ENCODE measurements around the gene KLHL22.
"Not testable (repeated sequence)": the region's sequence is repeated elsewhere in the genome, so short reads cannot be mapped to it uniquely, and the experiment has no call there.

Gene KLHL22

DNA sequence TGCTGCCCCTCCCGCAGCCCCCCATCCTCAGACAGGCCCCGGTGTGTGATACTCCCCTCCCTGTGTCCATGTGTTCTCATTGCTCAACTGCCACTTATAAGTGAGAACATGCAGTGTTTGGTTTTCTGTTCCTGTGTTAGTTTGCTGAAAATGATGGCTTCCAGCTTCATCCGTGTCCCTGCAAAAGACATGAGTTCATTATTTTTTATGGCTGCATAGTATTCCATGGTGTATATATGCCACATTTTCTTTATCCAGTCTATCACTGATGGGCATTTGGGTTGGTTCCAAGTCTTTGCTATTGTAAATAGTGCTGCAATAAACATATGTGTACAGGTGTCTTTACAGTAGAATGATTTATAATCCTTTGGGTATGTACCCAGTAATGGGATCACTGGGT, 80.4 kb downstream of the KLHL22 start:
- not testable (repeated sequence) for DNase-seq

GRCh38 chr22:20414450-20414849, 81.1 kb downstream of the KLHL22 start:
- no peak for DNase-seq

- no peak for DNase-seq
These were observed 81.5 kb downstream of the KLHL22 start for GRCh38 chr22:20414059-20414440.

DNA sequence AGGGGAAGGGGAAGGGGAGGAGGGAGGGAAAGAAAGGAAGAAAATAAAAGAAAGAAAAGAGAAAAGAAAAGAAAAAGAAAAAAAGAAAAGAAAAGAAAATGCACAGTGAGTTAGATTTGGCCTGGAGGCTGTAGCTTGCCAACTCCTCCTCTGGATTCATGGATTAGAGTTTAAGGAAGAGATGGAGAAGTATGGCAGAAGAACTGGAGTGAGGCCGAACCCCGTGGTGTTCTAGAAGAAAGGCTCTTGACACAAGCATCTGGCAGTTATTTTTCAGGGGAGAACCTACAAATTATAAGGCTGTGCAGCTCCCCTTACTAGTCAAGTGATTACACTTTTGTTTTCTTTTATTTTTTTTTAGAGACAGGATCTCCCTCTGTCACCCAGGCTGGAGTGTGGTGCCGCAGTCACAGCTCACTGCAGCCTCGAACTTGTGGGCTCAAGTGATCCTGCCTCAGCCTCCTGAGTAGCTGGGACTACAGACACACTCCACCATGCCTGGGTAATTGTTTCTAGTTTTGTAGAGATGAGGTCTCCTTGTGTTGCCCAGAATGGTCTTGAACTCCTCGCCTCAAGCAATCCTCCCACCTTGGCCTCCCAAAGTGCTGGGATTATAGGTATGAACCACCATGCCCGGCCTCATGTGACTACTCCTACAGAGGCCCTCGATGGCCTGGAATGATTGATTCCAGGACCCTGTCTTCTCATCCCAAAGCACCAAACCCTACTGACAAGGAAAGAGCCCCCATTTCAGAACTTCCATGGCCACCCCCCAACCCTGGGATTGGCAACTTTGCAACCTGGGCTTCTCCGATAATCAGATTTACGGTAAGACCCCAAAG, 82.2 kb downstream of the KLHL22 start:
- no peak for DNase-seq

DNA sequence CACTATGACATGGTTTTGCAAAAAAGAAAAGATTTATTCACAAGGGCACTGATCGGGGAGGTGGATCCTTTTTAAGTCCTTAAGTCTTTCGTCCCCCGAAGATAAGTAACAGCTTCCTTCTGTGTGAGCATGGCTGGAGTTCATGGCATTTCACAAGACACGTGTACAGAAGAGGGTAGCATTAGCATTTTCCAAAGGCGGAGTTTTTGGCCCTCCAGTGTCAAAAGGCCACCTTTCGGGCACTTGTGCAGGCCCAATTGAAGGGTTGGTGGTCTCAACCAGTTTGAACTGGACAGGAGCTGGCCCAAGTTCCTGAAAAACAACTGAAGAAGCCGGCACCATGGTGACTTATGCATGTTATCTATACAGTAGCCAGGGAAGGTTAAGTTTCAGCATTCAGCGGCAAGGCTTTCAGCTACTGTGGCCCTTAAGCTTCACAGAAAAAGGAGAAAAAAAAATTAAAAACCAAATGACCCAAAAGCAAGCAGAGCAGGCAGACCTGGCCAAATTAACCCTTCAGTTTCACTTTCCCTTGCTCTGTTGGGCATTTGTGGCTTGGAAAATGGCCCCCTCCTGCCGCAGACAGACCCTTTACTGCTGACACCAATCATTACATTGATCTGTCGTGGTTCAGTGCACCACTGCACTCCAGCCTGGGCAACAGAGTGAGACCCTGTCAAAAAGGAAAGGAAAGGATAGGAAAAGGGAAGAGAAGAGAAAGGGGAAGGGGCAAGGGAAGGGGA, 83.0 kb downstream of the KLHL22 start:
- DNase-seq = no peak

DNA sequence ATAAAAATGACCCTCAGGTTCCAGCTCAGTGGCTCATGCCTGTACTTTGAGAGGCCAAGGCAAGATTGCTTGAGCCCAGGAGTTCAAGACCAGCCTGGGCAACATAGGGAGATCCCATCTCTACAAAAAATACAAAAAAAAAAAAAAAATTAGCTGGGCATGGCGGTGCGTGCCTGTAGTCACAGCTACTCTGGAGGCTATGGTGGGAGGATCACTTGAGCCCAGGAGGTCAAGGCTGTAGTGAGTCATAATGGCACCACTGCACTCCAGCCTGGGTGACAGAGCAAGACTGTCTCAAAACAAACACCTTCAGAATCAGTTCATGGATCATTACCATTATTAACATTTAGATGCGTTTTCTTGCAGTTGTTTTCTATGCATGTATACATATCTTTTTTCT, 86.2 kb downstream of the KLHL22 start:
- not testable (repeated sequence) for DNase-seq

- no peak for DNase-seq
These were observed 86.7 kb downstream of the KLHL22 start for GRCh38 chr22:20408891-20409290.

- no peak for DNase-seq
These were observed 87.8 kb downstream of the KLHL22 start for GRCh38 chr22:20407829-20408228.

DNA sequence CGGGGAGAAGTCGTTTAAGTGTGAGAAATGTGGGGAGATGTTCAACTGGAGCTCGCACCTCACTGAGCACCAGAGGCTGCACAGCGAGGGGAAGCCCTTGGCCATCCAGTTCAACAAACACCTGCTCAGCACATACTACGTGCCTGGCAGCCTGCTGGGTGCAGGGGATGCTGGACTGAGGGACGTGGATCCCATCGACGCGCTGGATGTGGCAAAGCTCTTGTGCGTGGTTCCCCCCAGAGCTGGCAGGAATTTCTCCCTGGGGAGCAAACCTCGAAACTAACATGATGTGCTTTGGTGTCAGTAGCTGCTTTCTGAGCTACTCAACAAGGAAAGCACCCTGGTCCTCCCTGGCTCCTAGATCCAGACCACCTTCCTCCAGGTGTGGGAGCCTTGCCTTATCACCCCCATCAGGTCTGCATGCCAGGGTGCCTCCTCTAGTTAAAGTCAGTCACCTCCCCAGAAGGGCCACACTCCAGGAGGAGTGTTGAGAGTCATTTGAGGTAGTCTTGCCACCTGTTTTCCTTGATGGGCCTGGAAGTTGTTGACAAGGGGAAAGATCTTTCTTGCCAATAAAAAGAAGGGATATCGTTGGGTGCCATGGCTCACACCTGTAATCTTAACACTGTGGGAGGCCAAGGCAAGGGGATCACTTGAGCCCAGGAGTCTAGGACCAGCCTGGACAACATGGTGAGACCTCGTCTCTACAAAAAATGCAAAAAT, 88.7 kb downstream of the KLHL22 start:
- DNase-seq = no peak

DNA sequence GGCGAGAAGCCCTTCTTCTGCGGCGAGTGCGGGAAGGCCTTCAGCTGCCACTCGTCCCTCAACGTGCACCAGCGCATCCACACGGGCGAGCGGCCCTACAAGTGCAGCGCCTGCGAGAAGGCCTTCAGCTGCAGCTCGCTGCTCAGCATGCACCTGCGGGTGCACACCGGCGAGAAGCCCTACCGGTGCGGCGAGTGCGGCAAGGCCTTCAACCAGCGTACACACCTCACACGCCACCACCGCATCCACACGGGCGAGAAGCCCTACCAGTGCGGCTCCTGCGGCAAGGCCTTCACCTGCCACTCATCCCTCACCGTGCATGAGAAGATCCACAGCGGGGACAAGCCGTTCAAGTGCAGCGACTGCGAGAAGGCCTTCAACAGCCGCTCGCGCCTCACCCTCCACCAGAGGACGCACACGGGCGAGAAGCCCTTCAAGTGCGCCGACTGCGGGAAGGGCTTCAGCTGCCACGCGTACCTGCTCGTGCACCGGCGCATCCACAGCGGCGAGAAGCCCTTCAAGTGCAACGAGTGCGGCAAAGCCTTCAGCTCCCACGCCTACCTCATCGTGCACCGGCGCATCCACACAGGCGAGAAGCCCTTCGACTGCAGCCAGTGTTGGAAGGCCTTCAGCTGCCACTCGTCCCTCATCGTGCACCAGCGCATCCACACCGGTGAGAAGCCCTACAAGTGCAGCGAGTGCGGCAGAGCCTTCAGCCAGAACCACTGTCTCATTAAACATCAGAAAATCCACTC, 89.5 kb downstream of the KLHL22 start:
- DNase-seq = no peak

DNA sequence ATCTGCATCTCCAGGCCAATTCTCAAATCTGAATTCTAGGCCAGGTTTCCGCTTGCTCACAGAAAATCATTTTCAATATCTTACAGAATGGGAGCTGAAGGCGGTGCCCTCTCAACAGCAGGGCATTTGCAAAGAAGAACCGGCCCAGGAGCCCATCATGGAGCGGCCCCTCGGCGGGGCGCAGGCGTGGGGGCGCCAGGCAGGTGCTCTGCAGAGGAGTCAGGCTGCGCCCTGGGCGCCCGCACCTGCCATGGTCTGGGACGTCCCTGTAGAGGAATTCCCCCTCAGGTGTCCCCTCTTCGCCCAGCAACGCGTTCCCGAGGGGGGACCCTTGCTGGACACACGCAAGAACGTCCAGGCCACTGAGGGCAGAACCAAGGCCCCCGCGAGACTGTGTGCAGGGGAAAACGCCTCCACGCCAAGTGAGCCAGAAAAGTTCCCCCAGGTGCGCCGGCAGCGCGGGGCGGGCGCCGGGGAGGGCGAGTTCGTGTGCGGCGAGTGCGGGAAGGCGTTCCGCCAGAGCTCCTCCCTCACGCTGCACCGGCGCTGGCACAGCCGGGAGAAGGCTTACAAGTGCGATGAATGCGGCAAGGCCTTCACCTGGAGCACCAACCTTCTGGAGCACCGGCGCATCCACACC, 90.2 kb downstream of the KLHL22 start:
- no peak for DNase-seq

DNA sequence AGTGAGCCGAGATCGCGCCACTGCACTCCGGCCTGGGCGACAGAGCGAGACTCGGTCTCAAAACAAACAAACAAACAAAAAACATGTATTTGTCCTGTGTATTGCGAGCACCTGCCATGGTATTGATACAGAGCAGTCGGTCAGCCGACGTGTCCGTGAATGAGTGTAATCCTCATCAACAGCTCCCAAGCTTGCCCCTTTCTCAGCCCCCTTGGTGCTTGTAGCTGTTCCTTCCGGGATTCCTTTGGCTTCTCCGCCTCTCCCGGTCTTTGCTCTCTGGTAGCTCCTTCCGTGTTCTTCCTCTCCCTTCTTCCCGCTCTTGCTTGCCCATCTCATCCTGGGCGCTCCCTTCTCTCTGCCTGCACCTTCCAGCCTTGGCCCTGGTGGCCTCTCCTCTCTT, 90.7 kb downstream of the KLHL22 start:
- no peak for DNase-seq

DNA sequence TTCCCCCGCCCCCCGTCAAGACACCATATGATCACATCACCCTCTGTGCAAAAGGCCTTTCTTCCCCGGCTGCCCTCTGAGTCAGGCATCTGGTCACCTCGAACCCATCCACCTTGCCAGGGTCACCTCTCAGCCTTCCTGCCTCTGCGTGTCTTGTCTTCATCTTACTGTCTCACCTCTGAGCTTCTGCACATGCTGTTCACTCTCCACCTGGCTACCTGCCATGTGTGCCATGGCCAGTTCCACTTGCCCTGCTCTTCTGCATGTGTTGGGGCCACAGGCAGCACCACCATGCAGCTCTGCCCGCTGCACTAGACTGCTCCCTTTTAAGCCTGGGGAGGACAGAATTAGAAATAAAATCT, 91.8 kb downstream of the KLHL22 start:
- no peak for DNase-seq

DNA sequence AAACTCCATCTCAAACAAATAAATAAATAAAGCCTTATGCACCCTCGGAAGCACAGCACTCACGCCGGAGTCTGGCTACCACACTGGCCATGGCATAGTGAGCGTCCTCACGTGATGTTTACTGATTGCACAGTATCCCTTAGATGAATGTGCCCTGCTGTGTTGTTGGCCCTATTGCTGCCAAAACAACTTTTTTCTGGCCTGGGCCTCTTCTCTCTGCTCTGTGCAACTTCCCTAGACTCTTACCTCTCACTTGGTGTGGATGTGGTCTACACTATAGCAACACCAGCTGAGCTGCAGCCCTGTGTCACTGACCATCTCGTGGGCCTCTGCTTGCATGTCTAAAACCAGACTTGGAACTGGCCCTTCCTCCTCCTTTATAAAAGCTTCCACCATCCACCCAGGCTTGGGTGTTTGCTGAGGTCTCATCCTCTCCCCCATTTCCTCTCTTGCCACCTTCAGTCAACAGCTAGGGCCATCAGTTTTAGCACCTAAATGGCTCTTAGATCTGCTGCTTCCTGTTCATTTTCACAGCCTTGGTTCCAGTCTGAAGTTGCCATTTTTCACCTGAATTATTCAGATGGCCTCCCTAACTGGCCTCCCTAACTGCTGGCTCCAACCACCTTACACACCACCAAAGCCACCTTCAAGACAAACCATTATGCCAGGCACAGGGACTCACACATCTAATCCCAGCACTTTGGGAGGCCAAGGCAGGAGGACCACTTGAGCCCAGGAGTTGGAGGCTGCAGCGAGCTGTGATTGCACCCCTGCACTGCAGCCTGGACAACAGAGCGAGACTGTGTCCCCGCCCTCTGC, 92.4 kb downstream of the KLHL22 start:
- no peak for DNase-seq

DNA sequence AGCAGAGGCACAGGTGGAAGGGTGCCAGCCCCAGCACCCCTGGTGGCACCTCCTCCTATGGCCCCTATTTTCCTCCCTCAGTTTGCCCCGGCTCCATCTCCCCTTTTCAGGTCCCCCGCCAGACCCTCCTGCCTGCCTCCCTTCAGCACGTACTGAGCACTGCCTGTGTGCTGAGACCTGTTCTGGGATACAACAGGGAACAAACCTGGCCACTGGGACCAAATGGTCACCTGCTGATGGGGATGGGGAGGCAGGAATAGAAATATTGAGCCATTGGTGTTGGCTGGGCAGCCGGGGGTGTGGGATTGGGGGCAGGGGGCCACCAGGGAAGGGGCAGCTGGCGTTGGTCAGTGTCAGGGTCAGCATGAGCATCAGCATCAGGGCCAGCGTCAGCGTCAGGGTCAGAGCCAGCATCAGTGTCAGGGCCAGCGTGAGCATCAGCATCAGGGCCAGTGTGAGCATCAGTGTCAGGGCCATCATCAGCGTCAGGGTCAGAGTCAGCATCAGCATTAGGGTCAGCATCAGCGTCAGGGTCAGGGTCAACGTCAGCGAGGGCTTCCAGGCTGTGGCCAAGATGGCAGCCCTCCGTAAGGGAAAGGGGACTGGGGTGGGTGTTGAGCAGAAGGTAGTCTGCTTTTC, 94.1 kb downstream of the KLHL22 start:
- DNase-seq = no peak

- DNase-seq = no peak
These were observed 94.8 kb downstream of the KLHL22 start for GRCh38 chr22:20400606-20401375.

- no peak for DNase-seq
These were observed 95.6 kb downstream of the KLHL22 start for GRCh38 chr22:20399866-20400605.

GRCh38 chr22:20398420-20398819, 97.2 kb downstream of the KLHL22 start:
- DNase-seq = no peak

- no peak for DNase-seq
These were observed 98.1 kb downstream of the KLHL22 start for GRCh38 chr22:20397498-20397897.

- no peak for DNase-seq
These were observed 99.0 kb downstream of the KLHL22 start for GRCh38 chr22:20396639-20397038.

All from stimulated activated CD4-positive, alpha-beta T cell treated with anti-CD3 and anti-CD28 coated beads, Interleukin-1b, Interleukin-23, amount 100 ng/mL, for 48 hours (primary cell).